ENCODE data around the gene ASRGL1. TPM values are rescaled to one million over a fixed set of nuclear protein-coding genes. Genes with fewer than 3 reads are reported as not detected.
"Not testable (repeated sequence)": the region's sequence is repeated elsewhere in the genome, so short reads cannot be mapped to it uniquely, and the experiment has no call there.

The ASRGL1 gene
- polyA plus RNA-seq, 1 of the 3 experiments (the other 2 are of a cell fraction), result 4.3 TPM

DNA sequence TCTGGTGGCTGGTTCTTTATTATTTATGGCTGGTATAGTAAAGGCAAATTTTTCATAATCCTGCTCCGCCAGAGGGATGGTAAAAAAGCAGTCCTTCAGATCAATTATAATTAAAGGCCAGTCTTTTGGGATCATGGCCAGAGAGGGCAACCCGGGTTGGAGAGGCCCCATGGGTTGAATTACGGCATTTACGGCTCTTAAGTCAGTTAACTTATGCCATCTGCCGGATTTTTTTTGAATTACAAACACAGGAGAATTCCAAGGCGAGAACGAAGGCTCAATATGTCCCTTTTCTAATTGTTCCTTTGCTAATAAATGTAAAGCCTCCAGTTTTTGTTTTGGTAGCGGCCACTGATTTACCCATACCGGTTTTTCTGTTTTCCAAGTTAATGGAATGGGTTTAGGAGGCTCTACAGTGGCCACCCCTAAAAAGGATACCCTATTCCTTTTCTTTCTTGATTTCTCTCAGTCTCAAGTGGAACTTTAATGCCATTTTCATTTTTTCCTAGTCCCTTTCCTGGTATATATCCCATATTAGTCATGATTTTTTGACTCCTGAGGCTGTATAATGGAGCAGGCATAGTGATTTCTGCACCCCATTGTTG, 41.3 kb downstream of the ASRGL1 start:
- WGBS (ENCODE audit: low lambda C conversion rate), result under 1% methylated on average over 9 of the region's 9 CpGs
- POLR2A ChIA-PET; DNase-seq; H3K4me3 ChIP-seq (ENCODE audit: low read depth in 2 of 2, low read length in 1 of 2); H3K27me3 ChIP-seq (ENCODE audit: insufficient read depth); H3K36me3 ChIP-seq (replicated peaks in 1 of 2; ENCODE audit: control insufficient read depth in 1 of 2, insufficient read depth in 2 of 2, low read length in 1 of 2); H2AFZ ChIP-seq (ENCODE audit: low read depth); H3K9me2 ChIP-seq; H3K27ac ChIP-seq (ENCODE audit: low read depth in 2 of 2, low read length in 1 of 2); H4K20me1 ChIP-seq (ENCODE audit: insufficient read depth); H3F3A ChIP-seq (replicated peaks; ENCODE audit: insufficient read depth); H3K79me2 ChIP-seq (ENCODE audit: insufficient read depth); H3K4me2 ChIP-seq; H3K9me3 ChIP-seq; H3K9ac ChIP-seq: not testable (repeated sequence)
- peaks cover 0 to 11% of the 10 kb centered on the region in 2 experiments; a peak in 2 of 4 replicates for H3K4me1 ChIP-seq (ENCODE audit: control insufficient read depth in 1 of 2, insufficient read depth in 2 of 2, low read depth in 1 of 2, low read length in 1 of 2)
- CTCF ChIA-PET, result interaction anchor here (0.6 to 3.1 kb wide), 8 partner anchors 13 to 480 kb away, joined by 3 to 34 read pairs (median 4); partner anchors contain the start of gene ASRGL1
- peak; percentile 61 for TF ChIP-seq RAD21 (IDR thresholded peaks at IDR 0.05; ENCODE audit: low read length)
- peak; percentile 31; the same call in 1 of the 2 replicates for TF ChIP-seq SMC3 (IDR thresholded peaks at IDR 0.05; ENCODE audit: low read depth, low read length)
- TF ChIP-seq, protein P1, sequence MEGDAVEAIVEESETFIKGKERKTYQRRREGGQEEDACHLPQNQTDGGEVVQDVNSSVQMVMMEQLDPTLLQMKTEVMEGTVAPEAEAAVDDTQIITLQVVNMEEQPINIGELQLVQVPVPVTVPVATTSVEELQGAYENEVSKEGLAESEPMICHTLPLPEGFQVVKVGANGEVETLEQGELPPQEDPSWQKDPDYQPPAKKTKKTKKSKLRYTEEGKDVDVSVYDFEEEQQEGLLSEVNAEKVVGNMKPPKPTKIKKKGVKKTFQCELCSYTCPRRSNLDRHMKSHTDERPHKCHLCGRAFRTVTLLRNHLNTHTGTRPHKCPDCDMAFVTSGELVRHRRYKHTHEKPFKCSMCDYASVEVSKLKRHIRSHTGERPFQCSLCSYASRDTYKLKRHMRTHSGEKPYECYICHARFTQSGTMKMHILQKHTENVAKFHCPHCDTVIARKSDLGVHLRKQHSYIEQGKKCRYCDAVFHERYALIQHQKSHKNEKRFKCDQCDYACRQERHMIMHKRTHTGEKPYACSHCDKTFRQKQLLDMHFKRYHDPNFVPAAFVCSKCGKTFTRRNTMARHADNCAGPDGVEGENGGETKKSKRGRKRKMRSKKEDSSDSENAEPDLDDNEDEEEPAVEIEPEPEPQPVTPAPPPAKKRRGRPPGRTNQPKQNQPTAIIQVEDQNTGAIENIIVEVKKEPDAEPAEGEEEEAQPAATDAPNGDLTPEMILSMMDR (IDR thresholded peaks at IDR 0.05), result peak; percentile 48

DNA sequence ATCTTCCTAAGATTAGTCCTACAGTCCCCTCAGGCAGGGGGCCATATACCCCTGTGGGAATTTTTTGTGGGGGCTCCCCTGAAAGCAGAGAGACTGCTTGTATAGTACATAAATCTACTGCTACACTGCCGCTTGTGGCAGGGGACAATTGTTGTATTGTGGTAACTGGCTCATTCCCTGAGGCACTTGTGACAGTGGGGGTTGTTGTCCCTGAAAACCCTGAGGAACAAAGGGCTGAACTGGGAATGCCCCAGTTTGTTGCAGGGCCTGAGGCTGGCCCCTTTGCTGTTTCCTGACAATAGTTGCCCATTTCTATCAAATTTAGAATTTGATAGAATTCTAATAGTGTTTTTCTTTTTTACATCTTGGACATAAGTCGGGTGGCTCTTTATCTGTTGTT, 42.3 kb downstream of the ASRGL1 start:
- POLR2A ChIA-PET, result not testable (repeated sequence)
- 21% methylated on average over 2 of the region's 2 CpGs for WGBS (ENCODE audit: low lambda C conversion rate)
- CTCF ChIA-PET, result interaction anchor here (0.6 to 1.6 kb wide), 14 partner anchors 9 to 533 kb away, joined by 3 to 10 read pairs (median 4); partner anchors contain the start of genes AHNAK, ASRGL1 and TUT1

DNA sequence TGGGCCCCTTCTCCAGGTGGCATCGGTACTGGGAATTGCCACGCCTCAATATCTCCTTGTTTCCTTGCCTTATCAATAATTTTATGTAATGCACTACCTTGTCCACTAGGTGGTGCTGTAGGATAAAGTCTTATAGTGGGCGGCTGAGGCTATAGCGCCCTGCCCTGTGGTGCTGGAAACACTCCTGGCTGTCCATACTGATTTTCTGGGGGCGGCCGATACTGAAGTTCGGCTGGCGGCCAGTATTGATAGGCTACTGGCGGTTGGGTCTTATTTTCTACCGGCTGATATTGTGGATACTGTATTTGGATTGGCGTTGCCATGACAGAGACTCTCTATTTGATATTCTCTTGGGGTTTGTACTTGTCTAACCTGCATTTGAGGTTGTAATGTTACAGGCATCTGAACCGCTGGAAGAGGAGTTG, 43.6 kb downstream of the ASRGL1 start:
- Histone ChIP-seq H3K4me3 (ENCODE audit: low read depth in 2 of 2, low read length in 1 of 2) (peak overlapping the region in 1 of 2 experiments; percentile 42; a peak in 1 of 4 replicates), H3K27ac (ENCODE audit: low read depth in 2 of 2, low read length in 1 of 2) (peak overlapping the region in 1 of 2 experiments; percentile 91; a peak in 2 of 4 replicates), H2AFZ (ENCODE audit: low read depth) (peak overlapping the region; percentile 79; the same call in 1 of the 2 replicates), H3K4me2 (peak overlapping the region; percentile 40), H3K4me1 (ENCODE audit: control insufficient read depth in 1 of 2, insufficient read depth in 2 of 2, low read depth in 1 of 2, low read length in 1 of 2) (peaks cover 0 to 11% of the 10 kb centered on the region in 2 experiments; a peak in 2 of 4 replicates)
- H3K9me2 ChIP-seq; H3F3A ChIP-seq (replicated peaks; ENCODE audit: insufficient read depth); H3K9me3 ChIP-seq; H3K79me2 ChIP-seq (ENCODE audit: insufficient read depth); POLR2A ChIA-PET; H3K9ac ChIP-seq; H4K20me1 ChIP-seq (ENCODE audit: insufficient read depth); H3K36me3 ChIP-seq (replicated peaks in 1 of 2; ENCODE audit: control insufficient read depth in 1 of 2, insufficient read depth in 2 of 2, low read length in 1 of 2); H3K27me3 ChIP-seq (ENCODE audit: insufficient read depth): not testable (repeated sequence)
- peak; percentile 59 for DNase-seq
- CTCF ChIA-PET, result interaction anchor here (0.9 to 1.6 kb wide), 9 partner anchors 12 to 291 kb away, joined by 3 to 10 read pairs (median 3); partner anchors contain the start of genes AHNAK, ASRGL1, LBHD1 and UQCC3
- TF ChIP-seq, protein P1 (IDR thresholded peaks at IDR 0.05), result peak; percentile 75
- TF ChIP-seq SMC3 (IDR thresholded peaks at IDR 0.05; ENCODE audit: low read depth, low read length), result peak; percentile 55
- TF ChIP-seq RAD21 (IDR thresholded peaks at IDR 0.05; ENCODE audit: low read length), result peak; percentile 86
- 10% methylated on average over 12 of the region's 12 CpGs for WGBS (ENCODE audit: low lambda C conversion rate)

More for the DNA sequence above, 42.3 kb downstream of the ASRGL1 start:
- H3K79me2 ChIP-seq (ENCODE audit: insufficient read depth); H4K20me1 ChIP-seq (ENCODE audit: insufficient read depth); H3F3A ChIP-seq (replicated peaks; ENCODE audit: insufficient read depth); H3K36me3 ChIP-seq (replicated peaks in 1 of 2; ENCODE audit: control insufficient read depth in 1 of 2, insufficient read depth in 2 of 2, low read length in 1 of 2); H3K9ac ChIP-seq; H3K27ac ChIP-seq (ENCODE audit: low read depth in 2 of 2, low read length in 1 of 2); H3K9me2 ChIP-seq; H3K27me3 ChIP-seq (ENCODE audit: insufficient read depth); H3K4me3 ChIP-seq (ENCODE audit: low read depth in 2 of 2, low read length in 1 of 2); H3K4me2 ChIP-seq; DNase-seq; H3K9me3 ChIP-seq; H2AFZ ChIP-seq (ENCODE audit: low read depth): not testable (repeated sequence)
- H3K4me1 ChIP-seq (ENCODE audit: control insufficient read depth in 1 of 2, insufficient read depth in 2 of 2, low read depth in 1 of 2, low read length in 1 of 2), result peaks cover 0 to 11% of the 10 kb centered on the region in 2 experiments; a peak in 2 of 4 replicates
